H54 (cell line): ENCODE data around the gene TMEM240.
"Not testable (repeated sequence)": the region's sequence is repeated elsewhere in the genome, so short reads cannot be mapped to it uniquely, and the experiment has no call there.

Source experiments
- DNase-seq: peaks from one replicate; pipeline ENCODE4 v3.0.0; 2011; ENCODE audit warnings: low spot score, mixed read lengths; ENCODE audit not compliant: insufficient read length
- FAIRE-seq: peaks from 3 replicates; lab custom pipeline; 2011; peaks lifted over from hg19 to GRCh38; lab: Jason Lieb, UNC
- POLR2A ChIP-seq: IDR thresholded peaks from 2 replicates; pipeline ENCODE4 v1.6.1; 2011; ENCODE audit warnings: low read depth, mild to moderate bottlenecking, low read length

Gene TMEM240

DNA sequence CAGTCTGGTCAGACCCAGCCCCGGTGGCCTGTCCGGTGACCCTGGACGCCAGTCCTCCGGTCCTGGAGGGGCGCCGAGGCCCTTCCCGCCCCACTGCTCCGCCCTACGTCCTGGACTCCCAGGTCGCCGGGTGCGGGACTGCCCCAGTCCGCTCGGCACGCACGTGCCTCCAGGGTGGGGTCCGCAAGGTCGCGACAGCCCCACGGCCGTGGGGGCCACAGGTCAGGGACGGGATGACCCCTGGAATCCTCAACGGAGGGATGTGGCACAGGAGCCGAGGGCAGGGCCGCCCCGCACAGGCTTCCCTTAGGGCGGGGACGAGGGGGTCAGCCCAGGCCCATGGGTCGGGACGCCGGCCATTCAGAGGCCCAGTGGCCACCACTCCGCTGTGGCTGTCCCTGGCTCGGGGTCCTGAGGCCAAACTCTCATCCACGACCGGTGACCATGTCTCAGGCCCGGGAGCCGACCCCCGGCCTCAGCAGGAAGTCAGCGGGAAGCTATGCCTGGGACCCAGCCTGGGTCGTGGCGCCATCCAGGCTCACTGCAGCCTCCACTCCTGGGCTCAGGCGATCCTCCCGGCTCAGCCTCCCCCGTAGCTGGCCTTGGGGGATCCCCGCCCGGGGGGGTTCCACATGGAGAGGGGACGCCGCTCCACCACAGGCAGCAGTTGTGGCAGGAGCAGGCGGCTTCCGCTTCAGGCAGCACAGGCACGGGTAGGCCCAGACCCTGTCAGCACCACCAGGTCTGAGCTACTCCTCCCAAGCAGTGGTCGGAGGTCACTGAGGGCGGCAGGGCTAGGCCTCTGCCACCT, 599 bp upstream of the TMEM240 start:
- DNase-seq (no peak), FAIRE-seq (no peak)

DNA sequence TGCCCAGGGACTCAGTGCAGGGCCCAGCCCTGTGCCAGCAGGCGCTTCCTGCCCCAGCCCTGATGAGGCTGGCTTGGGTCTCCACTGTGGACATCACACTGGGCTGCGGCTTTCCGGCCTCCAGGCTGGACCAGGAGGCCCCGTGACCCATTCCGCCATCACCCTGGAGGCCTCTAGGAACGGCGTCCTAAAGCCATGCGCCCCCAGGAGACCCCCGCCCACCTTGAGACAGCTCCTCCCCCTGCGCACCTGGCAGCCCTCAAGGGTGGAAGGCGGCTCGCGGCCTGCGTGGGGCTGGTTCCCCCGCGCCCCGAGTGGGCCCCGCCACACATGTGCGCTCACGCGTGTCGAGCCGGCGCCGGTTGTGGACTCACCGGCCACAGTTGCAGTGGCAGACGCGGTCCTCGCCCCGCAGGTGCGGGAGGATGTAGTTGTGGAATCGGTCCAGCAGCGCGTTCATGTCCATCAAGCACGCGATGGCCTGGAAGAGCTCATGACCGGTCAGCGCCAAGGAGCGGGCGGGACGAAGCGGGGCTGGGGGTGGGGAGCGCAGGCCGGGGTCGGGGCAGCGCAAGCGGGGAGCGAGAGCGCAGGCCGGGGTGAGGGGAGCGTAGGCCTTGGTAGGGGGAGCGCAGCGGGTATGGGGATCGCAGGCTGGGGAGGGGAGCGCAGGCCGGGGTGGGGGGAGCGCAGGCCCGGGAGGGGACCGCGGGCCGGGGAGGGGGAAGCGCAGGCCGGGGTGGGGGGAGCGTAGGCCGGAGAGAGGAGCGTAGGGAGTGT, 924 bp downstream of the TMEM240 start:
- FAIRE-seq: no peak
- no peak for TF ChIP-seq POLR2A

More for the DNA sequence above, 599 bp upstream of the TMEM240 start:
- no peak for TF ChIP-seq POLR2A

DNA sequence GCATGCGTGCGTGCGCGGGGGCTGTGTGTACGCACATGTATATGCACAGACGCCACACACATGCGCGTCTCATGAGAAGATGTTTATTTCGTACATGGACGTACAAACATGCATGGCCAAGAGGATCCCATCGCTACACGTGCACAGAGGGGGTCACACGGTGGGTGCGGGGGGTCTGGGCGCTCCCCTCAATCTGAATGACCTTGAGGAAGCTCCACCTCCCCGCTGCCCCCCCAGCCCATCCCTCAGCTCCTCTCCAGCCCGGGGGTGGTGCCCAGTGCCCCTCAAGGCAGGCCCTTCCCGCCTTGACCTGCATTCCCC, 1.5 kb downstream of the TMEM240 start:
- FAIRE-seq: no peak
- TF ChIP-seq POLR2A: no peak
- DNase-seq: no peak

More for the DNA sequence above, 924 bp downstream of the TMEM240 start:
- no peak for DNase-seq

DNA sequence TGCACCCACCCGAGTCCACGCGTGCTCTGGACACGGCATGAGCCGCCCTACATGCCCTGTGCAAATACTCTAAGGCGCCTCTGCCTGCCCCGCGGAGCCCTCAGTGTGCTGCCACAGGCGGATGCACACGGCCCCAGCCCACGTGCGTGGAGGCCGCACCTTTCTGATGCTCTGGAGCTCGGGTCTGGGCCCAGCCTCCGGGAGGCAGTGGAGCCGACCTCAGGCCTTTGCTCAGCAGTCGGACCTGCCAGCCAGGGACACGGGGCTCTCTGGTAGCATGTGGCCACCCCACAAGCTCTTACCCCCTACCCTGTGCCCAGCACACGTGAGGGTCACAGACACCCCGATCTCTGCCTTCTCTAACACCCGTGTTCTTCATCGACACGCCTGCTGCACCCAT, 2.1 kb downstream of the TMEM240 start:
- TF ChIP-seq POLR2A: no peak
- FAIRE-seq (no peak), DNase-seq (no peak)

DNA sequence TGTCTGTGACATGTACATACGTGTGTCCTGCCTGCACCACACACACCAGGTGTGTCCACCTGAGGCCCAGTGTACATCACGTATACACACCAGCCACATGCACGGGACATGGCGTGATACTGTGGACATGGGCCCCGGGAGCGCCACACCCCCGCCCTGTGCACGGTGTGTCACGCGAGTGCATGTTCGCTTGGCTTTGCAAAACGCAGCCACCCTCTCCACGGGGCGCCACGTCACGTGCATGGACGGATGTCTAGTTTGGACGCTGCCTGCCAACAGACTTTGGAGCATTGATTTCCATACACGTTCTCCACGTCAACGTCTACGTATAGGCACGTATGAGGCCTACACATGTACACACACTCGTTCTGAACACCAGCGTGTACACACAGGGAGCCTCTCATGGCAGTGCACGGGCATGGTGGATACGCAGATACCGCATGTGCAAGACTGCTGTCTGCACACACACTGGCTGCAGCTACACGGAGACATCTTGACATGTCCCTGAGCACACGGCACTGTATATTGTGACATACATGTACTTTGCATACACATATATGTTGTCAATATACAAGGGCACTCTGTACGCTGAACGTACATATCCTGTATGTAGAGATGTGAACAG, 2.7 kb downstream of the TMEM240 start:
- FAIRE-seq: no peak
- DNase-seq: no peak
- no peak for TF ChIP-seq POLR2A

DNA sequence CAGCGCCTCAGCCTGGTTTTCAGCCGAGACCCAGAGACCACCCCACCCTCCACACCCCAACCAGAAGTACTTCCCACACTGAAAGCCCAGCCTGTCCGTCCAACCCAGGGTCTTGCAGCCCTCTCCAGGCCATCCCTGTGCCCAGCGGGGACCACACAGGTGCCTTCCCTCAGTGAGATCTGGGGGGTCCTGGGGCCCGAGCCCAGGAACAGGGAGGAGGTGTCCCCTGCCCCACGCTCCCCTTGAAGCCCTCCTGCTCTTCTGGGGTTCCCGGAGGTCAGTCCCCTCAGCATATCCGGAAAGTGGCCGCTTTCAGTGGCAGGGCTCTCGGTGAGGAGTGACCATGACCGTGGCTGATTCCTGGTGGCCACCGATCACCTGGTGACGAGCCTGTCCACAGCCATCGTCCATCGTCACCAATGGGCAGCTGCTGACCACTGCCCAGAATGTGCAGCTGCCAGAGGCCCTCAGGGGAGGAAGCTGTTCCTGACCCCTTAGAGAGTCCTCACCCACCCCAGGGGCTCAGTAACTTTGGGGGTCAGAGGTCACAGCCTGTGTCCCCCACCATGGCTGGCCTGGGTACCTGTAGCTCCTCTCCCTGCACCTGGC, 3.4 kb downstream of the TMEM240 start:
- TF ChIP-seq POLR2A: no peak
- no peak for FAIRE-seq
- no peak for DNase-seq

DNA sequence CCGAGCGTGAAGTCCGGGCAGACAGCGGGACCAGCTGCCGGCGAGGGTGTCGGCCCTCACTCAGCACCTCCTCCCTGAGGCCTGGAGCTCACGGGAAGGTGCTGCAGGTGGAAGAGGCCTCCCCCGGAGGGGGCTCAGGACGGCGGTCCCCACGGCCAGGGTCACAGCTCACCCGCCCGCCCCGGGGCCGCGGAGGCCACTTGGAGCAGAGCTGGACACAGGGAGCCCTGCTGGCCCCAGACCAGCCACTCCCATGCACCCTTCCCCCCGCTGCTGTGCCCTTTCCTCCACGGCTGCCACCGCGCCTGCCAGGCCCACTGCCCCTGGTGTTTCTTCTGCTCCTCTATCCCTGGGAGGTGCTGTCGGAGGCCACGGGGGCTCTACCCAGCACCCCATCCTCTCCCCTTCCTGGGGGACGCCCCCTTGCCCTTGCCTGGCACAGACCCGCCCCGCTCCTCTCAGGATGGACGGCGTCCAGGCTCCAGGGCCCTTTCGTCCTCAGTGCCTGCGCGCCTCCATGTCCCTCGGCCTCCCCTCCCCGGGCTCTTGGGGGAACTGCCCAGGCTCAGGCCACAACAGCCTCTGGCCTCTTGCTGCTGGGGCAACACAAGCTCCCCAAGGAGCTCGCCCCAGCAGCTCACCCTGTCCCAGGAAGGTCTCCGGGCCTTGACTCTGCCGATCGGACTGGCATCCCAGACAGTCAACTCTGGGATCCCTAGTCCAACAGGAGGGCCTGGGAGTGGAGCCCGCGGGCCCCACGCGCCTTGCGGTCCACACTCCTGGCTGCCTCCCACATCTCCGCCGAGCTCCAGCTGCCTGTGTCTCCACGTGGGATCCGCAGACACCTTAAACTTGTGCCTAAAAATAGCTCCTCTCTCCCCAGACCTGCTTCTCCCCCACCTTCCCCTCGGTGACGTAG, 4.1 kb downstream of the TMEM240 start:
- FAIRE-seq: no peak
- DNase-seq: no peak
- no peak for TF ChIP-seq POLR2A

DNA sequence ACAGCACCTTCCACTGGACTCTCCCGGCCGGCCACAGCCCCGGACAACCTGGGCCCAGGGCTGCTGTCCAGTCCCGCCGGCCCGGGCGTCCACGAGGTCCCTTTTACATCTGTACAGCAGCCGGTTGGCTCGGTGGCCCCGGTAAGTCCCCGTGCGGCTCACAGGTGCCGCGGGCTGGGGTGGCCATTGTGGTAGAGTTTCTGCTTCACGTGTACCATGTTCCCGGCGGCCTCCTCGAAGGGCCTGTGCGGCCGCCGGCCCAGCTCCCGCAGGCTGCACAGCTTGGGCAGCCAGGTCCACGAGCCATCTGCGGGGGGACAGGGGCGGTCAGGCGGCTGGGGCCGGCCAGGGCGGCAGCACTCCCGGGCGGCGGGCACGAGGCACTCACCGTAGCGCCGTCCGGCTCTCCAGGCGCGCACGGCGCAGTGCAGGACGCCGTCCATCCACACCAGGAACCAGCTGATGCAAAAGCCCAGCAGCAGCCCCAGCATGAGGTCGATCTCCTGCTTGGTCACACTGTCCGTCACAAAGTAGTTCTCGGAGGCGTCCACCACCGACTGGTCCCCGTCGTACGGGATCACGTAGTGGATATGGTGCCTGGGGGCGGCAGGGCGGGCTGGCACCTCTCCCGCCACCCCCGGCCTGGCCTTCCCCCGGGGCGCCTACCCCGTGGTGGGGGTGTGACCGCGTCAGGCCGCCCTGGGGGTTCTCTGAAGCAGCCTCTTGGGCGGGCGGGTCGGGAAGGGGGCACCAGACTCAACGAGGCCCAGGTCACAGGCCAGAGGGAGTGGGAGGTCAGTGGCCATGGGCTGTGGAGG, 5.0 kb downstream of the TMEM240 start:
- FAIRE-seq (no peak), DNase-seq (no peak)
- TF ChIP-seq POLR2A: no peak

DNA sequence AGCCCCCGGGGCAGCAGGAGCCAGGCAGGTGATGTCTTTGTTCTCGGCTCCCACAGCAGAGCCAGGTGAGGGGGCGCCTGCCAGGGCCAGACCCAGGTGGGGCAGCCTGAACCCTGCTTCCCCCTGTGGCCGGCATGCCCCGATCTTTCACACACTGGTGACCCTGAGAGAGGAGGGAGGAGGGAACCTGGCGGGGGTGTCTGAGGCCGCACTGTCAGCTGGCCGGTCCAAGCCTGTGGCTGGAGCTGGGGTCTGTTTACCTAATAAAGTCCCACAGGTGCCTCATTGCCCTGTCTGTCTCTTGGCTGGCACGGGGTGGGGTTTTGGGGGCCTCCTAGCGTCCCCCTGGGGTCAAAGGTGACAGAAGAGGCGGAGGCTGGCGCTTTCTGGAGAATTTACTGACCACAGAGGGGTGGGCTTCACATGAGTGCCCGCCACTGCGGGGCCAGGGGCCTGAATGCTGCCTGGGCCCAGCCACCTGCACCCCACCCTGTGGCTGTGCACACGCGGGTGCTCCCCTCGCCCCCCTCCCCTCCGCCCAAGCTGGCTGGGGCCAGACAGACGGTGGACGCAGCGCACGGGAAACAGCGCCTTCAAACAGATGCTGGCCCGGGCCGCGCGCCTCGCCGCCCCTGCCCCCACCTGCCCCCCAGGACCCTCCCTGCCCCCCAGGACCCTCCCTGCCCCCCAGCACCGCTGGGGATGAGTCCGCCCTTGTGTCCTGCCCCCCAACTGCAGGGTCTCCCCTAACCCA, 5.8 kb downstream of the TMEM240 start:
- no peak for TF ChIP-seq POLR2A
- FAIRE-seq (no peak), DNase-seq (no peak)

DNA sequence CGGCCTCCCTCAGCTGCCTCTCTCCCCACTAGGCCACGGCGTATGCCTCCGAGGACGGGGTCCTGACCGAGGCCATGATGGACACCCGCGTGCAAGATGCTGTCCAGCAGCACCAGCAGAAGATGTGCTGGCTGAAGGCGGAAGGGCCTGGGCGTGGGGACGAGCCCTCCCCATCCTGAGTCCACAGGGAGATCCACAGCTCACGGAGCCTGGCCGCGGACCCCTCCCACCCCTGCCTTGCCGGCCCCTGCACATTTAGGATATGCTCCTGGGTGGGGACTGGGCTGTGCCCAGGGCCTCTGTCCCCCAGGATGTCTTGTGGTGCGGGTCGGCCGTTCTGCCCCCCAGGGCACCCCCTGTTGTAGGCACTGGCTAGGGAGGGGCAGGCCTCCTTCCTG, 6.5 kb downstream of the TMEM240 start:
- not testable (repeated sequence) for FAIRE-seq, DNase-seq

DNA sequence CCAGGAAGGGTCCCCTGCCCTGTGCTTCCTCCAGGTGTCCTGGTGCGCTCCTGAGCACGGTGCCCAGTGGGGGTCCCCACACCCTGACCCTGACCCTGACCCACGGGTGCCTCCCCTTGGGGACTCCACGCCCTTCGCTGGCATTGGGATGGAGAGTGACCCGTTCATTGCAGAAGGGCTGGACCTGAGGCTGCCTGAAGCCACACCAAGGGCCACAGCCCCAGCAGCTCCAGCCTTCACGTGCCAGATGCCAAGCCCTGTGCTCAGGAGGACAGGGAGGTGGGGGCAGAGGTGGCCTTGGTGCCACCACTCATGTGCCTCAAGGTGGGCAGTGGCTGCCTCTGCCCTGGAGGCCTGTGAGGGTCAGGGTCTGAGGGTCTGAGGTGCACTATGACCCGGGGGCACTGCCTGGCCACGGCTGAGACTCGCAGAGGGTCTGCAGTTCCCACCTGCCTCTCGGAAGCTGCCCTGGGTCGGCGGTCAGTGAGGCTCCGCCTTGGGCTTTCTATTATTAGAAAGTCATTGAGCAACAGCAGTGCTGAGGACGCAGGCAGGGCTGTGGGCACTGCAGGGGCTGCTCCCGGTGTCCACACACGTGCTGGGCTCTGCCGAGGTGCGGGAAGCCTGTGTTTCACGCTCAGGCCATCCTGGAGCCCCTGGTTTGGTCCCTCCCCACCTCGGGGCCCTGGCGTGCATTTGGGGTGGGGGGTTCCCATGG, 7.1 kb downstream of the TMEM240 start:
- not testable (repeated sequence) for FAIRE-seq, DNase-seq
